HG02678 (cell line): ENCODE data around the gene STRN.

Source experiments
- ATAC-seq: cut with Tn5 transposase; IDR thresholded peaks from one replicate; pipeline ENCODE4 v1.9.1; 2021; ENCODE audit warnings: mild to moderate bottlenecking, moderate library complexity; ENCODE audit not compliant: unreplicated experiment

Gene STRN

GRCh38 chr2:36800381-36800780 is 166.0 kb downstream of the STRN start:
- ATAC-seq: no peak

GRCh38 chr2:36798724-36799123 is 167.6 kb downstream of the STRN start:
- ATAC-seq: no peak

GRCh38 chr2:36797324-36798070 is 168.8 kb downstream of the STRN start:
- no peak for ATAC-seq
